H54 (cell line): Measurements from ENCODE around the gene NOP53.
"Not testable (repeated sequence)": the region's sequence is repeated elsewhere in the genome, so short reads cannot be mapped to it uniquely, and the experiment has no call there.

Experiments
- DNase-seq: peaks from one replicate; pipeline ENCODE4 v3.0.0; 2011; ENCODE audit warnings: low spot score, mixed read lengths; ENCODE audit not compliant: insufficient read length
- FAIRE-seq: peaks from 3 replicates; lab custom pipeline; 2011; peaks lifted over from hg19 to GRCh38; lab: Jason Lieb, UNC
- POLR2A ChIP-seq: IDR thresholded peaks from 2 replicates; pipeline ENCODE4 v1.6.1; 2011; ENCODE audit warnings: low read depth, mild to moderate bottlenecking, low read length

Gene NOP53

GRCh38 chr19:47754206-47755064 is 9.1 kb downstream of the NOP53 start:
- TF ChIP-seq POLR2A = no peak
- FAIRE-seq = no peak
- DNase-seq = no peak

GRCh38 chr19:47755065-47755761 is 9.9 kb downstream of the NOP53 start:
- DNase-seq (no peak), FAIRE-seq (no peak)
- TF ChIP-seq POLR2A = no peak

DNA sequence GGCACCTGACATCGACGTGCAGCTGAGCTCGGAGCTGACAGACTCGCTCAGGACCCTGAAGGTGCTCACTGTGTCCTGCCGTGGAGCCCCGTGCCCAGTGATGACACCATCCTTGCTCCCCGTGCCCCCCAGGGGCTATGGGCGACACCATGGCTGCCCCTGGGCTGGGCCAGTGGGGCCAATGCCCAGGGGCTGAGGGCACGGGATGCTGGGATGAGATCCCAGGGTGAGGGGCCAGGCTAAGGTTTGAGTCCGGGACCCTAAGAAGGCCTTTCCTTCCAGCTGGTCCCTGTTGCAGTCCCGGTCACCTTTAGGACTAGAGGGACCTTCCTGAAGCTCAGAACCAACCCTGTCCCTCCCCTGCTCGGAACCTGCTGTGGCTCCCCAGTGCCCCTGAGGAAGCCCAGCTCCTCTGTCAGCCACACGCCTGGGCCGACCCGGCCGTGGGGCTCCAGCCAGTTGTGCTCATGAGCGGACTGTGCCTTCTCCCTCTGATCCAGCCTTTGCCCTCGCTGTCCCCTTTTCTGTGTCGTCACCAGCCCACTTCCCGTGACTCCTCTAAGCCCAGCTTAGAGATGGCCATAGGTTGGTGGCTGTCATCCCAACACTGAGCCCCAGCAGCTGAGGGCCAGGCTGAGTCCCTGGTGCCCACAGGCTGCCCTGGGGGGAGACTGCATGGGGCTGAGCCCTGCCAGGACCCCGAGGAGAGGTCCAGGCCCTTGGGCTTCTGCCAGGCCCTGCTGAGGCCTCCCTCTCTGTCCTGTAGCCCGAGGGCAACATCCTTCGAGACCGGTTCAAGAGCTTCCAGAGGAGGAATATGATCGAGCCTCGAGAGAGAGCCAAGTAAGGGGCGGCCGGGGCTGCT is 10.6 kb downstream of the NOP53 start:
- no peak for TF ChIP-seq POLR2A
- no peak for FAIRE-seq
- no peak for DNase-seq

GRCh38 chr19:47756627-47756929 is 11.2 kb downstream of the NOP53 start:
- TF ChIP-seq POLR2A = no peak
- DNase-seq (no peak), FAIRE-seq (no peak)

GRCh38 chr19:47756953-47757608 is 11.7 kb downstream of the NOP53 start:
- FAIRE-seq = no peak
- no peak for TF ChIP-seq POLR2A
- no peak for DNase-seq

DNA sequence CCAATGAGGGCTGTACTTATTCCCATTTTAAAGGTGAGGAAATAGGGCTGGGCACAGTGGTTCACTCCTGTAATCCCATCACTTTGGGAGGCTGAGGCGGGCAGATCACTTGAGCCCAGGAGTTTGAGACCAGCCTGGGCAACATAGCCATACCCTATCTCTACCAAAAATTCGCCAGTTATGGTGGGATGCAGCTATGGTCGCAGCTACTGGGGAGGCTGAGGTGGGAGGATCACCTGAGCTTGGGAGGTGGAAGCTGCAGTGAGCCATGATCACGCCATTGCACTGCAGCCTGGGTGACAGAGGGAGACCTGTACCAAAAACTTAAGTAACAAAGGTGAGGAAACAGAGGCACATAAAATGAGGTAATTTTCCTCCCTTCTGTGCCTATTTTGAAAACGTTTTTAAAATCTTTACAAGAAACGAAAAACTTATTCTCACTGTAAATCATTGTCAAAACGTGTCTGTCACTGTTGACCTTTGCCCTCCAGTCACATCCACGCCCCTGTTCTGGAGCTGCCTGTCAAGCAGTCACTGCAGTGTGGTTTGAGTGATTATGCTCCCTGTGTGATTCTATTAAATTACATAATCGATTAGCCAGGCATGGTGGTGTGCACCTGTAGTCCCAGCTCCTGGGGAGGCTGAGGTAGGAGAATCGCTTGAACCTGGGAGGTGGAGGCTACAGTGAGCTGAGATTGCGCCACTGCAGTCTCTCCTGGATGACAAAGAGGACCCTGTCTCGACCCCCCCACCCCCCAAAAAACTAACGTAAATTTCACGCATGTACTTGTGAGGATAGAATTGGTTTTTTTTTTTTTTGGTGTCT is 12.5 kb downstream of the NOP53 start:
- DNase-seq = no peak
- FAIRE-seq = no peak
- TF ChIP-seq POLR2A = no peak

- DNase-seq (no peak), FAIRE-seq (no peak)
- no peak for TF ChIP-seq POLR2A
Measured at GRCh38 chr19:47758443-47758804, 13.1 kb downstream of the NOP53 start.

GRCh38 chr19:47760632-47760999 is 15.3 kb downstream of the NOP53 start:
- no peak for TF ChIP-seq POLR2A
- no peak for FAIRE-seq
- no peak for DNase-seq

DNA sequence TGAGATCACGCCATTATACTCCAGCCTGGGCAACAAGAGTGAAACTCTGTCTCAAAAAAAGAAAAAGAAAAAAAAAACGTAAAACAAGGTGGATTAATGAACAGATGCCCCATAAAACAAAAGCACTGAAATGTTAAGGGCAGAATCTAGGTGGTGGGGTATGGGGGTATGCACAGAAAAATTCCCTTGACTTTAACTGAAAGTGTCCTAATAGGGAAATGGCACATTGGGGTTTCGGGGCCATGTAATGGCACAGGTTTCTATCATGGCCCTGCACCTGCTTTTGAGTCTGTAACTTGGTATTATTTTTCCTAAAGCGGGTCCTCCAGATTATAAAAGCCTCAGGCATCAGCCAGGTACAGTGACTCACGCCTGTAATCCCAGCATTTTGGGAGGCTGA is 16.2 kb downstream of the NOP53 start:
- no peak for FAIRE-seq
- DNase-seq = no peak
- TF ChIP-seq POLR2A = no peak

DNA sequence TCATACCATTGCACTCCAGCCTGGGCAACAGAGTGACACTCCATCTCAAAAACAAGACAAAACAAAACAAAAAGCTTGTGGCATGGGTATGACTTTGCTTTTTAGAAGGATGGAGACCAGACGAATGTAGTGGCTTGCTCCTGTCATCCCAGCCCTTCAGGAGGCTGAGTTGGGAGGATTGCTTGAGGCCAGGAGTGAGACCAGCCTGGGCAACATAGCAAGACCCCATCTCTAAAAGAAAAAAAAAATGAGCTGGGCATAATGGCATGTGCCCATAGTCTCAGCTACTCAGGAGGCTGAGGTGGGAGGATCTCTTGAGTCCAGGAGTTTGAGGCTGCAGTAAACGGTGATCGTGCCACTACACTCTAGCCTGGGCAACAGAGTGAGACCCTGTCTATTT is 16.8 kb downstream of the NOP53 start:
- no peak for TF ChIP-seq POLR2A
- no peak for DNase-seq
- FAIRE-seq = no peak

DNA sequence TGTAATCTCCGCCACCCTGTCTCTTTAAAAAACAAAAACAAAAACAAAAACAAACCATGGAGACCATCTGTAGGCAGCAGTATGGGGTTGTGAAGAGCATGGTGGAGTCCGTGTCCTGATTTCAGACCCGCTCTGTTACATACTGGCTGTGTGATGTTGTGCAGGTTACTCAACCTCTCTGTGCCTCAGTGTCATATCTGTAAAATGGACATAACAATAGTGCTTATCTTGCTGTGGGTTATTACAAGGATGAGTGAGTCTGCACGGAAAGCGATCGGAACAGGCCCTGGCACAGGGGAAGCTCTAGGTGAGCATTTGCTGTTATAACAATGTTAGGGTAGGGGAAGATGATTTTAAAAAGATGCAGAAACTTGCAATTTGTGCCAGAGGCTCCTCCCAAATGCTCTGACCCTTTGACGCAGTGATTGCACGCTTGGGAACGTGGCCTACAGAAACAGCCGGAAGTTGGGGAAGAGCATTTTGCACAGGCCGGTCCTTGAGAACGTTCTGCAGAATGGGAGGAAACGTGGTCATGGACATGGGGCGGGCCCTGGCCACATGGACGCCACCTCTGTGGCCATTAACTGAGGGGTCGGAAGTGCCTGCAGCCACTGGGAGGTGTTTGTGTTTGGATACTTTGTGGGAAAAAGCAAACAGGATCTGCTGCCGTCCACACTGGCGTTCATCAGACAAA is 17.4 kb downstream of the NOP53 start:
- FAIRE-seq (no peak), DNase-seq (no peak)
- no peak for TF ChIP-seq POLR2A

- not testable (repeated sequence) for FAIRE-seq, DNase-seq
Measured at GRCh38 chr19:47764705-47765104, 19.4 kb downstream of the NOP53 start.
